Fibroblast of lung (primary cell): ENCODE results near the gene CDC6. TPM values are rescaled to one million over a fixed set of nuclear protein-coding genes. Genes with fewer than 3 reads are reported as not detected.

Source experiments
- DNase-seq, 2 donors: peaks; one replicate each; pipeline versions ENCODE4 v3.0.0 to v3.0.0-alpha.2; 2010; ENCODE audit warnings: low read depth in 2 of 2
- H2AFZ ChIP-seq: 2 replicates; pipeline ENCODE4 v1.5.1; 2012; ENCODE audit warnings: low read length, control low read depth, inconsistent platforms
- H3K27ac ChIP-seq: 2 replicates; pipeline ENCODE4 v1.5.1; 2011; ENCODE audit warnings: low read length, control low read depth; ENCODE audit not compliant: insufficient read depth
- H3K27me3 ChIP-seq: 2 replicates; pipeline ENCODE4 v1.5.1; 2011; ENCODE audit warnings: mild to moderate bottlenecking, low read length; ENCODE audit not compliant: control insufficient read depth, insufficient read depth
- H3K36me3 ChIP-seq: 2 replicates; pipeline ENCODE4 v1.5.1; 2011; ENCODE audit warnings: low read length; ENCODE audit not compliant: control insufficient read depth, insufficient read depth
- H3K4me1 ChIP-seq: 2 replicates; pipeline ENCODE4 v1.5.1; 2011; ENCODE audit warnings: low read length; ENCODE audit not compliant: control insufficient read depth, insufficient read depth; ENCODE audit errors: extremely low read depth
- H3K4me2 ChIP-seq: 2 replicates; pipeline ENCODE4 v1.5.1; 2011; ENCODE audit warnings: low read length, control low read depth; ENCODE audit not compliant: insufficient read depth; ENCODE audit errors: extremely low read depth
- H3K4me3 ChIP-seq, 4 experiments: fragments of 200-600 bp in 1 of 4; sonication (generic) in 1 of 4; replicated peaks in 1 of 4; 2 replicates each; pipeline ENCODE4 v1.5.1; 2011 to 2016; ENCODE audit warnings: low read length in 4 of 4, low read depth in 3 of 4, mild to moderate bottlenecking in 3 of 4, control low read depth in 2 of 4, inconsistent platforms in 1 of 4, mixed read lengths in 1 of 4; ENCODE audit not compliant: insufficient read depth in 1 of 4; ENCODE audit errors: control extremely low read depth in 1 of 4
- H3K79me2 ChIP-seq: 2 replicates; pipeline ENCODE4 v1.5.1; 2012; ENCODE audit warnings: mild to moderate bottlenecking, low read length, inconsistent platforms; ENCODE audit not compliant: control insufficient read depth, insufficient read depth
- H3K9ac ChIP-seq: 2 replicates; pipeline ENCODE4 v1.5.1; 2011; ENCODE audit warnings: mild to moderate bottlenecking, low read length, control low read depth; ENCODE audit not compliant: insufficient read depth
- H3K9me3 ChIP-seq: 2 replicates; pipeline ENCODE4 v1.5.1; 2012; ENCODE audit warnings: low read depth, low read length; ENCODE audit not compliant: control insufficient read depth, insufficient read depth
- H4K20me1 ChIP-seq: 2 replicates; pipeline ENCODE4 v1.5.1; 2011; ENCODE audit warnings: low read length; ENCODE audit not compliant: control insufficient read depth, insufficient read depth; ENCODE audit errors: extremely low read depth
- CTCF ChIP-seq, 2 donors: IDR thresholded peaks in 1 of 2; conservative IDR thresholded peaks in 1 of 2; 1 replicate in 1 of 2; 2 replicates in 1 of 2; pipeline ENCODE4 v1.5.1; 2011 to 2012; ENCODE audit warnings: low read length in 2 of 2, control low read depth in 1 of 2, inconsistent platforms in 1 of 2, low read depth in 1 of 2, mild to moderate bottlenecking in 1 of 2
- EZH2 ChIP-seq: IDR thresholded peaks from 2 replicates; pipeline ENCODE4 v1.5.1; 2012; ENCODE audit warnings: low read length, control low read depth, mild to moderate bottlenecking; ENCODE audit errors: missing control alignments
- polyA plus RNA-seq, 2 donors: library from polyadenylated mRNA; depleted of rRNA in 1 of 2; stranded (reverse) in 1 of 2; unstranded in 1 of 2; fragments of >200 nt; gene quantifications; 2 replicates each; pipeline ENCODE4 v1.2.1, GENCODE V29; 2011 to 2012; ENCODE audit warnings: missing spikeins in 1 of 2
- total RNA-seq: library from RNA; depleted of rRNA; stranded (reverse); fragments of >200 nt; gene quantifications from 2 replicates; pipeline ENCODE4 v1.2.1, GENCODE V29; 2014

CDC6 gene
- total and polyA plus RNA-seq, 2 donors (not counting 1 experiment from before 2014, with no cell fraction given): 4.5 to 16.3 TPM

DNA sequence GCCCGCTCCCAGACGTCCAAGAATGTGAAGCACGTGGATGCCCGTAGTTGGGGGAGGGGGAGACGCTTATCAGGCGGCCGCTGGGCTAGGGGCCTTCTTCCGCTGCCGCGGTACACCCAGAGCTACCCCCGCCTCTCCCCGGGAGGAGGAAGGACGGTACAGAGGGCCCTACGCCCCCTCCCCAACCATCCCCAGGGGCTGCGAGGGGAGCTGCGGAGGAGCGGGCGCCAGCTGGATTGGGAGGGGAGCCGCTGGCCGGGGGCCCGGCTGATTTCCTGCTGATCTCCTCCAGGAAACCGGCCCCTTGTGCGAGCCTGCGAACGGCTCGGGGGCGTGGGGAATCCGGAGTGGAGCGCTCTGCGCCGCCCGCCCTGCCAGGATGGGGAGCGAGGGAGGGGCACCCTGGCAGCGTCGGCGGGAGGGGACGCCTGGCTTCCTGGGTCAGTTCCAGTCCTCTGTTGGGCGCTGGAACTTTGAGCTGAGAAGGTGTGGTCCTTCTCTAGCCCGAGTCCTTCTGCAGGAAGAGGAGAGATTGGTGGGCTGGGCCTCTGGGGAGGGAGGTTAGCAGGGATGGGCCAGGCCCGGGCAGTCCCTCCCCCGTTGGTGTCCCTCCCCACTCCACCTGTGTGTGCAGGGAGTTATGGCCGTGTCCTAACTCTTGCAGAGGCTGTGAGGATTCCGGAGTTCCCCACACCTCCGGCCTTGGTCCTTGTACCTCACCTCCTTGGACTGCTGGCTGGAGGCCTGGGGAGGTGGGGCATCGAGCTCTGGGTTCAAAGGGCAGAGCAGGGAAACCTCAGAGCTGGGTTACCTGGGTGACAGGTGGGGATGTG, 57.7 kb downstream of the CDC6 start:
- H3K27me3 ChIP-seq: no peaks in the 10 kb centered on the region
- peaks cover 32% of the 10 kb centered on the region for H3K79me2 ChIP-seq
- peak overlapping the region; percentile 45 for H3K27ac ChIP-seq
- peaks cover 59% of the 10 kb centered on the region for H3K4me1 ChIP-seq
- no peaks in the 10 kb centered on the region for H4K20me1 ChIP-seq
- no peaks in the 10 kb centered on the region for H3K9me3 ChIP-seq
- H3K4me3 ChIP-seq: peak overlapping the region; percentile 31 to 82 (median 42)
- peak overlapping the region; percentile 92 for H3K4me2 ChIP-seq
- DNase-seq: peak; percentile 59 to 76
- TF ChIP-seq CTCF (conservative IDR thresholded peaks at IDR 0.05 in 1 of 2, IDR thresholded peaks at IDR 0.05 in 1 of 2; ENCODE audit: low read depth in 1 of 2, low read length in 2 of 2): no peak
- TF ChIP-seq EZH2: no peak
- peaks cover 12% of the 10 kb centered on the region for H3K36me3 ChIP-seq
- peak overlapping the region; percentile 51 for H3K9ac ChIP-seq
- no peak overlapping the region for H2AFZ ChIP-seq

DNA sequence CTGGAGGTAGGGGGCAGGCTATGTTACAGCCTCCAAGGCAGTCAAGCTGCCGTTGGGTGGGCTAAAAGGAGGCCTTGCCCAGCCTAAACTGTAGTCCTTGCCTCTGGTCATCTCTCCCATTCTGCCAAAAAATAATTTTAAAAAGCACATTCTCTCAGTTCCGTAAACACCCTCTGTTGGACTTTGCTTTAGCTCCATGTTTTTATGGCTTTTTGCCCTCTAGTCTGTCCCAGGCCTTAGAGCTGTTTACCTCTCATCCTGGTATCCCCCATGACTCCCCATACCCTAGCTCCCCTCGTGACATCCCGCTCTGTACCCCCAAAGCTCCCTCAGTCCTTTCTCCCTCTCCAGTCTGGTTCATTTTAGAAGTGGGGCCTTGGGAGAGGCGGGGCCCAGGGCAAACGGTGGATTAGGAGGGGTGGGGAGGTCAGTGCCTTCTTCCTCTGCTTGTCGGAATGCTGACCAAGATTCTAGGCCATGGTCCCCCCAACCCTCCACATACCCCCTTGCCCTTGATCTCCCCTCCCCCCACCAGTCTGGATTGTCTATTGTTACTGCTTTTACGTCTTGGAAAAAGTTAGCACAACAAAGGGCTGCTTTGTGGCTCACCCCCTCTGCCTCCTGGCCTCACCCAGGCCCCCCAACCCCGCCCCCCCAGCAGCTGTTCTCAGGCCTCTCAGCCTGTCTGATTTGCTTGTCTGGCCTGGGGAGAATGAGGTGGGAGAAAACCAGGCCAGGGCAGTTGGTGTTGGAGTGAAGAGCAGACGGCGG, 58.5 kb downstream of the CDC6 start:
- Histone ChIP-seq H3K36me3 (peaks cover 12% of the 10 kb centered on the region), H3K4me2 (peak overlapping the region; percentile 92), H3K9ac (peak overlapping the region; percentile 51), H3K4me3 (peak overlapping the region in 3 of 4 experiments; percentile 31 to 82 (median 49)), H3K27me3 (no peaks in the 10 kb centered on the region), H4K20me1 (no peaks in the 10 kb centered on the region), H3K79me2 (peaks cover 32% of the 10 kb centered on the region), H3K27ac (peak overlapping the region; percentile 45), H3K4me1 (peaks cover 57% of the 10 kb centered on the region), H3K9me3 (no peaks in the 10 kb centered on the region), H2AFZ (no peak overlapping the region)
- TF ChIP-seq CTCF (conservative IDR thresholded peaks at IDR 0.05 in 1 of 2, IDR thresholded peaks at IDR 0.05 in 1 of 2; ENCODE audit: low read depth in 1 of 2, low read length in 2 of 2) (no peak), EZH2 (no peak)
- peak in 1 of 2 donors; percentile 54 for DNase-seq

- no peak overlapping the region for H3K27ac ChIP-seq
- peaks cover 32% of the 10 kb centered on the region for H3K79me2 ChIP-seq
- no peaks in the 10 kb centered on the region for H3K9me3 ChIP-seq
- TF ChIP-seq EZH2 (no peak), CTCF (conservative IDR thresholded peaks at IDR 0.05 in 1 of 2, IDR thresholded peaks at IDR 0.05 in 1 of 2; ENCODE audit: low read depth in 1 of 2, low read length in 2 of 2) (no peak)
- no peak overlapping the region for H3K4me2 ChIP-seq
- H3K4me3 ChIP-seq: peak overlapping the region in 1 of 4 experiments; percentile 20
- H3K9ac ChIP-seq: no peak overlapping the region
- H2AFZ ChIP-seq: no peak overlapping the region
- H4K20me1 ChIP-seq: no peaks in the 10 kb centered on the region
- peaks cover 12% of the 10 kb centered on the region for H3K36me3 ChIP-seq
- peaks cover 57% of the 10 kb centered on the region for H3K4me1 ChIP-seq
- DNase-seq: no peak
- H3K27me3 ChIP-seq: no peaks in the 10 kb centered on the region
Measured at GRCh38 chr17:40346765-40347158, 59.1 kb downstream of the CDC6 start.
